ENCODE results near the gene VTI1B. TPM values are rescaled to one million over a fixed set of nuclear protein-coding genes. Genes with fewer than 3 reads are reported as not detected.
A peak's percentile ranks its signal among the peaks of the same experiment; 100 is the strongest.

The VTI1B gene
- total and polyA plus RNA-seq, 2 experiments from 2014 or later, result 44.7 to 96.1 TPM

GRCh38 chr14:67609642-67610310 is 64.7 kb downstream of the VTI1B start:
- ATAC-seq, result peak; percentile 39
- H3K27me3 ChIP-seq (ENCODE audit: insufficient read depth), result peaks cover 99% of the 10 kb centered on the region
- H3K4me1 ChIP-seq (ENCODE audit: insufficient read depth), result peaks cover 14% of the 10 kb centered on the region; the same call in 1 of the 2 replicates
- no peaks in the 10 kb centered on the region for H3K36me3 ChIP-seq (ENCODE audit: insufficient read depth)
- H3K4me2 ChIP-seq, result peak overlapping the region; percentile 56
- Mint-ChIP-seq H3K4me1 (peaks cover 20% of the 10 kb centered on the region), H3K27me3 (ENCODE audit: insufficient read depth, low read depth, poor library complexity) (peaks cover 80% of the 10 kb centered on the region), H3K4me3 (no peak overlapping the region), H3K9me3 (no peaks in the 10 kb centered on the region), H3K27ac (no peak overlapping the region), H3K36me3 (ENCODE audit: low read depth) (no peaks in the 10 kb centered on the region)
- no peaks in the 10 kb centered on the region for H3K79me2 ChIP-seq (replicated peaks; ENCODE audit: insufficient read depth)
- H3K27ac ChIP-seq (ENCODE audit: low read depth), result no peak overlapping the region
- H3F3A ChIP-seq (replicated peaks; ENCODE audit: low read depth), result no peaks in the 10 kb centered on the region
- H2AFZ ChIP-seq, result peak overlapping the region; percentile 88; the same call in 1 of the 2 replicates
- no peak for TF ChIP-seq ETS1 (IDR thresholded peaks at IDR 0.05)
- no peak for TF ChIP-seq POLR2AphosphoS5 (IDR thresholded peaks at IDR 0.05; ENCODE audit: low read depth)
- no peak for TF ChIP-seq CTCF (conservative IDR thresholded peaks at IDR 0.05; ENCODE audit: low read depth in 2 of 2)
- TF ChIP-seq STAT1 (IDR thresholded peaks at IDR 0.05; ENCODE audit: unreplicated experiment), result no peak
- TF ChIP-seq JUNB (IDR thresholded peaks at IDR 0.05; ENCODE audit: unreplicated experiment), result no peak
- TF ChIP-seq CREB1 (CRISPR knock-in tag; IDR thresholded peaks at IDR 0.05; ENCODE audit: low read depth), result no peak
- no peak for TF ChIP-seq ZNF114 (CRISPR knock-in tag; IDR thresholded peaks at IDR 0.05)
- TF ChIP-seq ZNF462 (CRISPR knock-in tag; IDR thresholded peaks at IDR 0.05), result no peak
- TF ChIP-seq NANOG (IDR thresholded peaks at IDR 0.05; ENCODE audit: borderline replicate concordance), result no peak
- no peak for TF ChIP-seq ZNF331 (CRISPR knock-in tag; IDR thresholded peaks at IDR 0.05; ENCODE audit: low read depth)
- no peak overlapping the region; the same call in 1 of the 2 replicates for H3K4me3 ChIP-seq
- H3K9me2 ChIP-seq (ENCODE audit: insufficient read depth), result no peaks in the 10 kb centered on the region
- H4K20me1 ChIP-seq (replicated peaks; ENCODE audit: insufficient read depth), result no peaks in the 10 kb centered on the region; the same call in 1 of the 2 replicates
- peak; percentile 20 for DNase-seq (ENCODE audit: low spot score)
